Upper lobe of left lung (tissue), 4 donors: Measurements from ENCODE around the gene CAMK1D.

Experiments
- CTCF ChIP-seq, 6 experiments: fragments of 450-650 bp in 4 of 6; fragments of 200-600 bp in 2 of 6; sonication (generic) in 2 of 6; IDR thresholded peaks; one replicate each; pipeline ENCODE4 v1.5.1; 2016 to 2019; ENCODE audit warnings: antibody characterized with exemption in 6 of 6
- EP300 ChIP-seq, 4 donors: sonication (generic); formaldehyde crosslinking; IDR thresholded peaks; one replicate each; pipeline ENCODE4 v1.5.1; 2017; ENCODE audit warnings: antibody characterized with exemption in 4 of 4, control low read depth in 2 of 4
- POLR2A ChIP-seq, 4 donors: fragments of 450-650 bp; IDR thresholded peaks; one replicate each; pipeline ENCODE4 v1.5.1; 2016 to 2017; ENCODE audit warnings: antibody characterized with exemption in 4 of 4, mild to moderate bottlenecking in 2 of 4
- POLR2AphosphoS5 ChIP-seq, 2 donors: sonication (generic); formaldehyde crosslinking; IDR thresholded peaks; one replicate each; pipeline ENCODE4 v1.5.1; 2017; ENCODE audit warnings: antibody characterized with exemption in 2 of 2

DNA sequence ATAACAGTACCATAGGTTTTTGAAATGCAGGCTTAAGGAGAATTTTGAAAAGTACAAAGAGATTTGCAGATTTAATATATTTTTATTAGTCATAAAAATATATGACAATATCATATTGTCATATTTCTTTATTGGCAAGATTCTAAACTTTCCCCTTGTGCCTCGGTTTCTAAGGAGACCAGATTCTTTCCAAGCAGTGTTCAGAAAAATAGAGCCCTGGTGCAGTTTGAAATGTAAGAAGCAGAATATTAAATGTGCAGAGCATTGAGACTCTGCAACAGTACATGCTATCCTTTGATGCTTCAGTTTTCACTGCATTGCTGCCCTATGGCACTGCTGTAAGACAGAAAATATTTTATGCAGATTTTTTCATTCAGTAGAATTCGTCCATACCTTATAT is 408.9 kb downstream of the CAMK1D start:
- no peak for TF ChIP-seq CTCF (IDR thresholded peaks at IDR 0.05)
- no peak for TF ChIP-seq POLR2A (IDR thresholded peaks at IDR 0.05)
- TF ChIP-seq POLR2AphosphoS5 (IDR thresholded peaks at IDR 0.05) = no peak
- TF ChIP-seq EP300 (IDR thresholded peaks at IDR 0.05) = no peak
